ENCODE data around the gene RBMS3. TPM values are rescaled to one million over a fixed set of nuclear protein-coding genes. Genes with fewer than 3 reads are reported as not detected.

Gene RBMS3
- total and polyA plus RNA-seq, 2 of the 8 experiments (the other 6 are each of a cell fraction or from before 2014, with no cell fraction given) = 3.7 to 6.9 TPM

DNA sequence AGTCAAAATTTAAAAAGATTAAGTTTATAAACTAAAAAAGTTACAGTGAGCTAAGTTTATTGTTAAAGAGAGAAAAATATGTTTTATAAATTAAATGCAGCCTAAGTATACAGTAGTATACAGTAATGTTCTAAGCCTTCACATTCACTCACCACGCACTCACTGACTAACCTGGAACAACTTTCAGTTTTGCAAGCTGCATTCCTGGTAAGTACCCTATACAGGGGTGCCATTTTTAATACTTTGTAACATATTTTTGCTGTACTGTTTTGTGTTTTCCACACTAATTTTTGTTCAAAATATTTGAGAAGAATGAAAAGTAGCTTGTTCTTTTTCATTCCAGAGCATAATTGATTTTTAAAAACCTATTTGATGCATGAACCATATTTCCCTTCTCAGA, 524.9 kb downstream of the RBMS3 start:
- H4K5ac ChIP-seq (ENCODE audit: insufficient read length, low read depth, low read length) = no peak overlapping the region
- H3K18ac ChIP-seq (ENCODE audit: extremely low read depth, low read length) = no peak overlapping the region
- no peak overlapping the region for H4K91ac ChIP-seq (replicated peaks; ENCODE audit: insufficient read length, low read length)
- DNase-seq (ENCODE audit: low read depth in 1 of 2, low spot score in 2 of 2) (no peak), FAIRE-seq (no peak)
- no peak overlapping the region for H2AK5ac ChIP-seq (ENCODE audit: low read depth, low read length)
- H3K27me3 ChIP-seq (replicated peaks in 1 of 4; ENCODE audit: control insufficient read depth in 3 of 4, extremely low read depth in 1 of 4, insufficient read depth in 3 of 4, low read length in 3 of 4) = no peaks in the 10 kb centered on the region
- H4K8ac ChIP-seq (ENCODE audit: extremely low read depth, insufficient read depth, low read length) = no peak overlapping the region
- H3K9ac ChIP-seq (replicated peaks in 1 of 4; ENCODE audit: extremely low read depth in 1 of 4, low read depth in 3 of 4, low read length in 3 of 4) = no peak overlapping the region
- H3K23ac ChIP-seq (ENCODE audit: insufficient read length) = no peak overlapping the region
- ChIA-PET POLR2A (ENCODE audit: partially characterized antibody) (no interaction called here), CTCF (ENCODE audit: partially characterized antibody) (interaction anchor here (1.4 kb wide), 1 partner anchor 45 kb away, joined by 4 read pairs; no protein-coding TSS in a partner anchor)
- H2BK12ac ChIP-seq (ENCODE audit: low read depth, low read length) = no peak overlapping the region
- no peaks in the 10 kb centered on the region for H3K23me2 ChIP-seq (ENCODE audit: low read depth, low read length)
- H2BK5ac ChIP-seq (ENCODE audit: low read depth, low read length) = no peak overlapping the region
- H3K79me2 ChIP-seq (ENCODE audit: control insufficient read depth in 1 of 2, insufficient read depth in 2 of 2, low read length in 2 of 2) = no peaks in the 10 kb centered on the region
- no peaks in the 10 kb centered on the region; a peak in 1 of 7 replicates for H3K4me1 ChIP-seq (replicated peaks in 1 of 4; ENCODE audit: control insufficient read depth in 3 of 4, insufficient read depth in 4 of 4, low read length in 3 of 4)
- WGBS, 2 experiments (ENCODE audit: extremely low coverage in 1 of 2, insufficient coverage in 1 of 2, insufficient read length in 1 of 2, insufficient replicate concordance in 2 of 2, low coverage in 1 of 2, low lambda C conversion rate in 2 of 2, missing lambda C conversion rate in 1 of 2) = 48% methylated on average over 1 of the region's 1 CpG; no CpG with 5 or more reads in 1 of the 2 experiments
- H2AFZ ChIP-seq (ENCODE audit: low read length) = no peak overlapping the region
- no peak overlapping the region for H3K27ac ChIP-seq (ENCODE audit: low read depth, low read length)
- no peaks in the 10 kb centered on the region for H3K79me1 ChIP-seq (ENCODE audit: low read depth, low read length)
- H2BK15ac ChIP-seq (ENCODE audit: low read length) = no peak overlapping the region
- no peak overlapping the region for H3K4me3 ChIP-seq (ENCODE audit: extremely low read depth in 1 of 4, insufficient read depth in 2 of 4, low read depth in 3 of 4, low read length in 4 of 4)
- no peaks in the 10 kb centered on the region for H3K36me3 ChIP-seq (ENCODE audit: control insufficient read depth in 2 of 4, insufficient read depth in 4 of 4, low read length in 3 of 4)
- TF ChIP-seq KDM1A (IDR thresholded peaks at IDR 0.05; ENCODE audit: borderline replicate concordance, low read length) = no peak
- no peak for TF ChIP-seq RBBP5 (IDR thresholded peaks at IDR 0.05; ENCODE audit: borderline replicate concordance, low read depth, low read length)
- no peak for TF ChIP-seq SP4 (IDR thresholded peaks at IDR 0.05; ENCODE audit: low read length)
- no peak for TF ChIP-seq POLR2AphosphoS5 (IDR thresholded peaks at IDR 0.05; ENCODE audit: low read depth, low read length)
- no peak for TF ChIP-seq GABPA (IDR thresholded peaks at IDR 0.05; ENCODE audit: borderline replicate concordance, insufficient read depth, low read length)
- TF ChIP-seq, protein P1, sequence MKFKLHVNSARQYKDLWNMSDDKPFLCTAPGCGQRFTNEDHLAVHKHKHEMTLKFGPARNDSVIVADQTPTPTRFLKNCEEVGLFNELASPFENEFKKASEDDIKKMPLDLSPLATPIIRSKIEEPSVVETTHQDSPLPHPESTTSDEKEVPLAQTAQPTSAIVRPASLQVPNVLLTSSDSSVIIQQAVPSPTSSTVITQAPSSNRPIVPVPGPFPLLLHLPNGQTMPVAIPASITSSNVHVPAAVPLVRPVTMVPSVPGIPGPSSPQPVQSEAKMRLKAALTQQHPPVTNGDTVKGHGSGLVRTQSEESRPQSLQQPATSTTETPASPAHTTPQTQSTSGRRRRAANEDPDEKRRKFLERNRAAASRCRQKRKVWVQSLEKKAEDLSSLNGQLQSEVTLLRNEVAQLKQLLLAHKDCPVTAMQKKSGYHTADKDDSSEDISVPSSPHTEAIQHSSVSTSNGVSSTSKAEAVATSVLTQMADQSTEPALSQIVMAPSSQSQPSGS (IDR thresholded peaks at IDR 0.05; ENCODE audit: low read length) = no peak
- H4K20me1 ChIP-seq (replicated peaks in 1 of 2; ENCODE audit: control insufficient read depth in 1 of 2, insufficient read depth in 2 of 2, low read length in 2 of 2) = no peaks in the 10 kb centered on the region
- no peak overlapping the region for H3K14ac ChIP-seq (ENCODE audit: insufficient read length)
- H3K9me3 ChIP-seq (ENCODE audit: insufficient read depth in 2 of 2, low read depth in 1 of 2, low read length in 1 of 2) = no peaks in the 10 kb centered on the region
- no peak overlapping the region for H3K4me2 ChIP-seq (ENCODE audit: insufficient read depth in 1 of 2, low read depth in 2 of 2, low read length in 2 of 2)
- no peak overlapping the region for H3K4ac ChIP-seq (replicated peaks; ENCODE audit: insufficient read length, low read depth, low read length)
- no peak overlapping the region for H2BK20ac ChIP-seq (ENCODE audit: low read length)
- no peak overlapping the region for H2BK120ac ChIP-seq (replicated peaks; ENCODE audit: low read depth, low read length)
- no peak overlapping the region for H3K56ac ChIP-seq (replicated peaks; ENCODE audit: insufficient read length, low read depth, low read length)
